Activated naive CD8-positive, alpha-beta T cell treated with anti-CD3 and anti-CD28 coated beads, Interleukin-2, amount 10 ng/mL, durations not matched to agents 7 days and 5 days (primary cell): Measurements from ENCODE around the gene CTSE. TPM values are rescaled to one million over a fixed set of nuclear protein-coding genes. Genes with fewer than 3 reads are reported as not detected.
"Not testable (repeated sequence)": the region's sequence is repeated elsewhere in the genome, so short reads cannot be mapped to it uniquely, and the experiment has no call there.

Experiments
- ATAC-seq: fragments of 150-1000 bp; cut with Tn5 transposase; one replicate; pipeline ENCODE4 v1.10.0; 2021; ENCODE audit warnings: low read depth, moderate library complexity
- POLR2A ChIA-PET: fragments of 350-600 bp; sonication (Branson Sonifier 250); formaldehyde crosslinking; loops from one replicate; lab custom pipeline; 2021; ENCODE audit warnings: antibody characterized with exemption; lab: Charles Lee
- DNase-seq: peaks from one replicate; pipeline ENCODE4 v3.0.0; 2021
- H3K27ac Mint-ChIP-seq: one replicate; pipeline ENCODE4 v1.8.0; 2022; ENCODE audit warnings: mild to moderate bottlenecking, mixed read lengths
- H3K27me3 Mint-ChIP-seq: one replicate; pipeline ENCODE4 v1.8.0; 2022; ENCODE audit warnings: mild to moderate bottlenecking, moderate library complexity, mixed read lengths
- H3K36me3 Mint-ChIP-seq: one replicate; pipeline ENCODE4 v1.8.0; 2021; ENCODE audit warnings: mild to moderate bottlenecking, mixed read lengths
- H3K4me1 Mint-ChIP-seq: one replicate; pipeline ENCODE4 v1.8.0; 2021; ENCODE audit warnings: mixed read lengths
- H3K4me3 Mint-ChIP-seq: one replicate; pipeline ENCODE4 v1.8.0; 2022; ENCODE audit warnings: mild to moderate bottlenecking, moderate library complexity, mixed read lengths
- H3K9me3 Mint-ChIP-seq: one replicate; pipeline ENCODE4 v1.8.0; 2021; ENCODE audit warnings: mixed read lengths
- total RNA-seq, 2 experiments: library from RNA; stranded (reverse); gene quantifications; one replicate each; pipeline ENCODE4 v1.2.3, GENCODE V29; 2021

CTSE gene
- total RNA-seq, 2 experiments from 2014 or later, result not detected

DNA sequence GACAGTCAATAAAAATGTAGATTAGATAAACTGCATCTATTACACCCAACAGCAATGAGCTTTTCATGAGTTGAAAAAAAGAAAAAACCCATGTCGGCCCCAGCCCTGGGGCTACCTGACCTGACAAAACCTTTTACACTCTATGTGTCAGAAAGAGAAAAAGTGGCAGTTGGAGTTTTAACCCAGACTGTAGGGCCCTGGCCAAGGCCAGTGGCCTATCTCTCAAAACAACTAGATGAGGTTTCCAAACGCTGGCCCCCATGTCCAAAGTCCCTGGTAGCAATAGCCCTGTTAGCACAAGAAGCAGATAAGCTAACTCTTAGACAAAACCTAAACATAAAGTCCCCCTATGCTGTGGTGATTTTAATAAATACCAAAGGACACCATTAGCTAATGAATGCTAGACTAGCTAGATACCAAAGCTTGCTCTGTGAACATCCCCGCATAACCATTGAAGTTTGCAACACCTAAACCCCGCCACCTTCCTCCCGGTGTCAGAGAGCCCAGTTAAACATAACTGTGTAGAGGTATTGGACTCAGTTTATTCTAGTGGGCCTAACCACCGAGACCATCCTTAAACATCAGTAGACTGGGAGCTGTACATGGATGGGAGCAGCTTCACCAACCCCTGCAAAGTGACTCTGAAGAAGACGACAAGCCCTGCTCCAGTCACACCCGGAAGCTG, 32.1 kb upstream of the CTSE start:
- H3K4me3 Mint-ChIP-seq, H3K9me3 Mint-ChIP-seq, DNase-seq, ATAC-seq, H3K27ac Mint-ChIP-seq, H3K36me3 Mint-ChIP-seq: not testable (repeated sequence)
- peaks cover 24% of the 10 kb centered on the region for H3K27me3 Mint-ChIP-seq
- POLR2A ChIA-PET, result interaction anchor here (1.0 kb wide), 1 partner anchor 25 kb away, joined by 3 read pairs; no protein-coding TSS in a partner anchor
- peaks cover 11% of the 10 kb centered on the region for H3K4me1 Mint-ChIP-seq

DNA sequence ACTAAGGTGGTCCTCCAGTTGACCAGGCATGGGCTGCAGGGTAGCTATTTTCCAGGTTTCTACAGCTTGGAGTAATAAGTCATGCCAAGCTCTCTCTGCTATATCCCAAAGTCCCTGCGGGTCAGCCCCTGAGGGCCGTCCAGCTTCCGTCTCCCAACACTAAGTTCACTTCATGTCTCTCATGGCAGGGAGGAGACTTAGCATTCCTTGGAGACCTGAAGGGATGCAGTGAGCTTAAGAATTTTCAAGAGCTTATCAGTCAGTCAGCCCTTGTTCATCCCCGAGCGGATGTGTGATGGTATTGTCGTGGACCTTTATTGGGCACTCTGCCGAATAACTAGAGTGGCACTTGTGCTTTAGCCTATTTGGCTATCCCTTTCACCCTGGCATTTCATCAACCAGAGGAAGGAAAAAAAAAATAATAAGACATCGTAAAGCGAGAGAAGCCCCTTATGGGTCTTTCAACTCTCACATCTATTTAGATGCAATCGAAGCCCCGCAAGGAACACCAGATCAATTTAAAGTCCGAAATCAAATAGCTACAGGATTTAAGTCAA, 31.5 kb upstream of the CTSE start:
- Mint-ChIP-seq H3K4me1 (peaks cover 13% of the 10 kb centered on the region), H3K27me3 (peaks cover 21% of the 10 kb centered on the region)
- POLR2A ChIA-PET, H3K4me3 Mint-ChIP-seq, H3K9me3 Mint-ChIP-seq, H3K36me3 Mint-ChIP-seq, DNase-seq, H3K27ac Mint-ChIP-seq, ATAC-seq: not testable (repeated sequence)

- H3K4me3 Mint-ChIP-seq, ATAC-seq, POLR2A ChIA-PET, DNase-seq, H3K36me3 Mint-ChIP-seq, H3K9me3 Mint-ChIP-seq, H3K27ac Mint-ChIP-seq: not testable (repeated sequence)
- Mint-ChIP-seq H3K4me1 (peaks cover 13% of the 10 kb centered on the region), H3K27me3 (peaks cover 17% of the 10 kb centered on the region)
Observed at GRCh38 chr1:206053616-206054015, 29.9 kb upstream of the CTSE start.

DNA sequence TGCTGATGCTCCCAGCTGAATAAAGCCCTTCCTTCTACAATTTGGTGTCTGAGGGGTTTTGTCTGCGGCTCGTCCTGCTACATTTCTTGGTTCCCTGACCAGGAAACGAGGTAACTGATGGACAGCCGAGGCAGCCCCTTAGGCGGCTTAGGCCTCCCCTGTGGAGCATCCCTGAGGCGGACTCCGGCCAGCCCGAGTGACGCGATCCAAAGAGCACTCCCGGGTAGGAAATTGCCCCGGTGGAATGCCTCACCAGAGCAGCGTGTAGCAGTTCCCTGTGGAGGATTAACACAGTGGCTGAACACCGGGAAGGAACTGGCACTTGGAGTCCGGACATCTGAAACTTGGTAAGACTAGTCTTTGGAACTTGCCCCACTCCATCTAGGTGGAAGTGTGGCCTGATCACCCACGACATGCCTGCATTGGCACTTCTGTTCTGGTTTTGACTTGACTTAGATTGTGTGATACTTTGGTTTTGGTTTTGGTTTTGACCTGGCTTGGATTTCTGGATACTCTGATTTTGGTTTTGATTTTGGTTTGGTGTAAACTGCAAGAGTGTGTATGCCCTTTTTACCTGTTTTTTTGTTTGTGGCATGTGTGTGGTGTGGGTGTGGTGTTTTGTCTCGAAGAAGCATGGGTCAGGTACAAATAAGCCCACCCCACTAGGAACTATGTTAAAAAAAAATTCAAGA, 29.4 kb upstream of the CTSE start, which contains the start of gene RHEX:
TSS of gene RHEX (plus strand) at position 255 of the 692 bp plus-strand sequence. CDS start 44,656 bp downstream, outside the sequence.
- peak; percentile 37 for ATAC-seq
- H3K27me3 Mint-ChIP-seq, result peaks cover 17% of the 10 kb centered on the region
- H3K4me3 Mint-ChIP-seq, H3K9me3 Mint-ChIP-seq, POLR2A ChIA-PET, H3K36me3 Mint-ChIP-seq: not testable (repeated sequence)
- peak; percentile 40 for DNase-seq
- peak within 1 kb of the TSS; percentile 1 for H3K27ac Mint-ChIP-seq
- H3K4me1 Mint-ChIP-seq, result peaks cover 13% of the 10 kb centered on the region

DNA sequence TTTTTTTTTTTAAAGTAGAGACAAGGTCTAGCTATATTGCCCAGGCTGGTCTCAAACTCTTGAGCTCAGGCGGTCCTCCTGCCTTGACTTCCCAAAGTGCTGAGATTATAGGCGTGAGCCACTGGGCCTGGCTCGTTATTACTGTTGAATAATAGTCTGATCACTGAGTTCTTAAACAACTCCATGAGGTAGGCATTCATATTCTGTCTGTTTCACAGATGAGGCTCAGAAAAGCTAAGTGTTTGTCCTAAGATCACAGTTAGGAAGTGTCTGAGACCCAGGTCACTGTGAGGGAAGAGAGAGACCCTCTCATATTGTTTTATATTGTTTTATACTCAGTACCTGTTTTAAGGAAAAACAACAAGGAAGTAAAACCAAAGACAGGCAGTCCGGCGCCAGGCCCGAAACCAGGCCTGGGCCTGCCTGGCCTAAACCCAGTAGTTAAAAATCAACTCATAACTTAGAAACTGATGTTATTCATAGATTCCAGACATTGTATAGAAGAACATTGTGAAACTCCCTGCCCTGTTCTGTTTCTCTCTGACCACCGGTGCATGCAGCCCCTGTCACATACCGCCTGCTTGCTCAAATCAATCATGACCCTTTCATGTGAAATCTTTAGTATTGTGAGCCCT, 28.7 kb upstream of the CTSE start:
- Mint-ChIP-seq H3K4me1 (peaks cover 13% of the 10 kb centered on the region), H3K27me3 (peaks cover 15% of the 10 kb centered on the region)
- H3K27ac Mint-ChIP-seq, ATAC-seq, POLR2A ChIA-PET, H3K9me3 Mint-ChIP-seq, H3K36me3 Mint-ChIP-seq, DNase-seq, H3K4me3 Mint-ChIP-seq: not testable (repeated sequence)

DNA sequence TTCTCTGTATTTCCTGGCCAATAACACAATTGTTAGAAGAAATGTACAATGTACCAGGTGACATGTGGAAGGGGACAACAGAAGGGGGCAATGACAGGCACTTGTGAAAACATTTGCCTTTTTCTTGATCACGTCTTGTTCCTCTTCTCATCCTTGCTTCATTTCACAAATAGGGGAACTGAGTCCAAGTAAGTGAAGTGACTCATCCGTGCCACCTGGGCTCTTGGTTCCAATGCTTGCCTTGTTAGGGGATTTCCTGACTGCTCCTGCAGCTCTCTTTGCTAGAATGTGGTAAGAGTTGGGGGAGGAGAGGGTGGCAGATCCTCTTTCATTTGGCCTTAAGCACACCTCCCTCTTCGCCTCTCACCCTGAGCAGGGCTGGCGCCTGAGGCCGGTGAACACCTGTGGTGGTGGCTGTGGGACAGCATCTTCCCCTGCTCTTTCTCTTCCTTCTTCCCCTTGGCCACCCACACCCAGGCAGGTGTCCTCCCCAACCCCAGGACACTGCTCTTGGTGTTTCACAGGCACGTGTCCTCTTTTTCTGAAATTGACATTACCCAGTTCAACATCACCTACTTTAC, 27.1 kb upstream of the CTSE start:
- H3K4me3 Mint-ChIP-seq, result peak overlapping the region; percentile 47

GRCh38 chr1:206049919-206050600, 26.4 kb upstream of the CTSE start:
- ATAC-seq (no peak), DNase-seq (no peak)
- Mint-ChIP-seq H3K4me1 (peaks cover 13% of the 10 kb centered on the region), H3K27me3 (peaks cover 6% of the 10 kb centered on the region), H3K4me3 (no peak overlapping the region), H3K36me3 (no peaks in the 10 kb centered on the region), H3K9me3 (no peaks in the 10 kb centered on the region), H3K27ac (no peak overlapping the region)
- POLR2A ChIA-PET, result no interaction called here

More for the DNA sequence above, 27.1 kb upstream of the CTSE start:
- Mint-ChIP-seq H3K27me3 (peaks cover 8% of the 10 kb centered on the region), H3K27ac (peak overlapping the region; percentile 59), H3K36me3 (no peaks in the 10 kb centered on the region), H3K9me3 (no peaks in the 10 kb centered on the region), H3K4me1 (peaks cover 13% of the 10 kb centered on the region)
- POLR2A ChIA-PET, result no interaction called here
- DNase-seq (peak; percentile 48), ATAC-seq (peak; percentile 89)

DNA sequence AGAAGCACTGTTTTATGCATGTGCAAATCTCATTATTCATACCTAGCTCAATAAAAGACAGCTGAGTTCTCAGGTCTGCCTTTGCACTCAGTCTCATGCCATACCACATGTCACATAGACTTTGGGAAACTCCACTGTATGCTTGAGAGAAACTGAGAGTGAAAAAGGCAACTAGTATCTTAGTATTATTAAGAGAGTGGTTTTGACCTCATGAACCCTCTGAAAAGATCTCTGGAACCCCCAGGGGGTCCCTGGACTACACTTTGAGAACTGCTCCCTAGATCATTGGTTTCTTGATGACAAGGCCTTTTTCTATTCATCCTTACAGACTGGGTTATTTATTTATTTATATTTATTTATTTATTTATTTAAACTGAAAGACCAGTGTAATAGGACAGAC, 25.6 kb upstream of the CTSE start:
- no peak for DNase-seq
- H3K27me3 Mint-ChIP-seq, result peaks cover 4% of the 10 kb centered on the region
- H3K4me3 Mint-ChIP-seq, result no peak overlapping the region
- ATAC-seq, result no peak
- H3K4me1 Mint-ChIP-seq, result peaks cover 13% of the 10 kb centered on the region
- H3K36me3 Mint-ChIP-seq, result no peaks in the 10 kb centered on the region
- no peaks in the 10 kb centered on the region for H3K9me3 Mint-ChIP-seq
- POLR2A ChIA-PET, result no interaction called here
- H3K27ac Mint-ChIP-seq, result no peak overlapping the region

GRCh38 chr1:206048582-206048981, 24.9 kb upstream of the CTSE start:
- Mint-ChIP-seq H3K9me3 (no peaks in the 10 kb centered on the region), H3K4me1 (peaks cover 13% of the 10 kb centered on the region), H3K36me3 (no peaks in the 10 kb centered on the region), H3K4me3 (no peak overlapping the region), H3K27ac (no peak overlapping the region), H3K27me3 (peaks cover 6% of the 10 kb centered on the region)
- POLR2A ChIA-PET, result no interaction called here
- ATAC-seq (no peak), DNase-seq (no peak)

- POLR2A ChIA-PET, result no interaction called here
- Mint-ChIP-seq H3K27ac (no peak overlapping the region), H3K4me1 (peaks cover 8% of the 10 kb centered on the region), H3K36me3 (no peaks in the 10 kb centered on the region), H3K9me3 (no peaks in the 10 kb centered on the region), H3K4me3 (no peak overlapping the region), H3K27me3 (peaks cover 6% of the 10 kb centered on the region)
- ATAC-seq, result no peak
- DNase-seq, result no peak
Observed at GRCh38 chr1:206047271-206047670, 23.6 kb upstream of the CTSE start.

GRCh38 chr1:206041640-206042039, 17.9 kb upstream of the CTSE start:
- no peak for ATAC-seq
- Mint-ChIP-seq H3K9me3 (no peaks in the 10 kb centered on the region), H3K4me3 (no peak overlapping the region)

GRCh38 chr1:206040328-206040727, 16.6 kb upstream of the CTSE start:
- no peak overlapping the region for H3K4me3 Mint-ChIP-seq
- H3K36me3 Mint-ChIP-seq, result no peaks in the 10 kb centered on the region
- DNase-seq, result no peak
- no peak for ATAC-seq
- H3K27ac Mint-ChIP-seq, result no peak overlapping the region
- H3K9me3 Mint-ChIP-seq, result no peaks in the 10 kb centered on the region
- H3K4me1 Mint-ChIP-seq, result peaks cover 6% of the 10 kb centered on the region
- peaks cover 37% of the 10 kb centered on the region for H3K27me3 Mint-ChIP-seq
- POLR2A ChIA-PET, result no interaction called here

More at GRCh38 chr1:206041640-206042039, 17.9 kb upstream of the CTSE start:
- DNase-seq, result no peak
- no peak overlapping the region for H3K27ac Mint-ChIP-seq
- H3K27me3 Mint-ChIP-seq, result peaks cover 33% of the 10 kb centered on the region
- POLR2A ChIA-PET, result no interaction called here
- H3K36me3 Mint-ChIP-seq, result no peaks in the 10 kb centered on the region
- peaks cover 5% of the 10 kb centered on the region for H3K4me1 Mint-ChIP-seq
